Vagina (tissue), 2 donors: ENCODE measurements around the gene PTPN1.

Experiments used
- POLR2AphosphoS5 ChIP-seq, 2 donors: sonication (generic); formaldehyde crosslinking; IDR thresholded peaks; one replicate each; pipeline ENCODE4 v1.9.0; 2017; ENCODE audit warnings: antibody characterized with exemption in 2 of 2, mild to moderate bottlenecking in 2 of 2, low read depth in 1 of 2; ENCODE audit not compliant: insufficient read depth in 1 of 2
- TF ChIP-seq, protein P1 (sequence below), 3 experiments: fragments of 450-650 bp in 2 of 3; fragments of 200-600 bp in 1 of 3; sonication (generic) in 1 of 3; IDR thresholded peaks; one replicate each; pipeline ENCODE4 v1.5.1; 2017 to 2019; ENCODE audit warnings: antibody characterized with exemption in 3 of 3, mild to moderate bottlenecking in 2 of 3, moderate library complexity in 2 of 3

DNA sequence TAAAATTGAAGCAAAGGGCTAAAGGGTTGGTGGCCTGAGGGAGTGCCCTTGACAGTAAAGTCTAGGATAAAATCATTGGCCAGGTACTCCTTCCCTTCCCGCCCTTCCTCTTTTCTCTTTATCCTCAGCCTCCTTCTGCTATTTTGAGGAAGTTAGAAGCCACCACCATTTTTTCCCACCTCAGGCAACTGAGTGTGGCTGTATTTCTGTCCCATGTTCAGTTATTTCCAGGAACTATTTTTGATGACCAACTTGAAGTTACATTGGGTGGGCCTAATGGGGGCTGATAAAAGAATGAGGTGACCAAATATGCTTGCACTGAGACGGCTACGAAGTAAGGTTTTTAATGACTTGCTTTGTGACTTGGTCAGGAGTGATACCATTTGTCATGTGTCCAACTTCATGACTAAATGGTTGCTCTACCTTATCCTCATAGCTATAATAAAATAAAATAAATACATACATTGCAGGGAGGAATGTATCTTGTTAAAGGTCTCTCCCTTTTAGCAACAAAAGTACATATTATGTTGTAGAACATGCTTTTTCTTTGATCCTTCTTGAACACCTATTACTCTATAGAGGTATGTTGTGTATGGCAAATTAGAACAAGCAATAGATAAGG is 12.0 kb downstream of the PTPN1 start:
- TF ChIP-seq, protein P1, sequence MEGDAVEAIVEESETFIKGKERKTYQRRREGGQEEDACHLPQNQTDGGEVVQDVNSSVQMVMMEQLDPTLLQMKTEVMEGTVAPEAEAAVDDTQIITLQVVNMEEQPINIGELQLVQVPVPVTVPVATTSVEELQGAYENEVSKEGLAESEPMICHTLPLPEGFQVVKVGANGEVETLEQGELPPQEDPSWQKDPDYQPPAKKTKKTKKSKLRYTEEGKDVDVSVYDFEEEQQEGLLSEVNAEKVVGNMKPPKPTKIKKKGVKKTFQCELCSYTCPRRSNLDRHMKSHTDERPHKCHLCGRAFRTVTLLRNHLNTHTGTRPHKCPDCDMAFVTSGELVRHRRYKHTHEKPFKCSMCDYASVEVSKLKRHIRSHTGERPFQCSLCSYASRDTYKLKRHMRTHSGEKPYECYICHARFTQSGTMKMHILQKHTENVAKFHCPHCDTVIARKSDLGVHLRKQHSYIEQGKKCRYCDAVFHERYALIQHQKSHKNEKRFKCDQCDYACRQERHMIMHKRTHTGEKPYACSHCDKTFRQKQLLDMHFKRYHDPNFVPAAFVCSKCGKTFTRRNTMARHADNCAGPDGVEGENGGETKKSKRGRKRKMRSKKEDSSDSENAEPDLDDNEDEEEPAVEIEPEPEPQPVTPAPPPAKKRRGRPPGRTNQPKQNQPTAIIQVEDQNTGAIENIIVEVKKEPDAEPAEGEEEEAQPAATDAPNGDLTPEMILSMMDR (IDR thresholded peaks at IDR 0.05), result no peak
- no peak for TF ChIP-seq POLR2AphosphoS5 (IDR thresholded peaks at IDR 0.05; ENCODE audit: insufficient read depth in 1 of 2, low read depth in 1 of 2)
